ENCODE results near the gene PET100.

The PET100 gene

DNA sequence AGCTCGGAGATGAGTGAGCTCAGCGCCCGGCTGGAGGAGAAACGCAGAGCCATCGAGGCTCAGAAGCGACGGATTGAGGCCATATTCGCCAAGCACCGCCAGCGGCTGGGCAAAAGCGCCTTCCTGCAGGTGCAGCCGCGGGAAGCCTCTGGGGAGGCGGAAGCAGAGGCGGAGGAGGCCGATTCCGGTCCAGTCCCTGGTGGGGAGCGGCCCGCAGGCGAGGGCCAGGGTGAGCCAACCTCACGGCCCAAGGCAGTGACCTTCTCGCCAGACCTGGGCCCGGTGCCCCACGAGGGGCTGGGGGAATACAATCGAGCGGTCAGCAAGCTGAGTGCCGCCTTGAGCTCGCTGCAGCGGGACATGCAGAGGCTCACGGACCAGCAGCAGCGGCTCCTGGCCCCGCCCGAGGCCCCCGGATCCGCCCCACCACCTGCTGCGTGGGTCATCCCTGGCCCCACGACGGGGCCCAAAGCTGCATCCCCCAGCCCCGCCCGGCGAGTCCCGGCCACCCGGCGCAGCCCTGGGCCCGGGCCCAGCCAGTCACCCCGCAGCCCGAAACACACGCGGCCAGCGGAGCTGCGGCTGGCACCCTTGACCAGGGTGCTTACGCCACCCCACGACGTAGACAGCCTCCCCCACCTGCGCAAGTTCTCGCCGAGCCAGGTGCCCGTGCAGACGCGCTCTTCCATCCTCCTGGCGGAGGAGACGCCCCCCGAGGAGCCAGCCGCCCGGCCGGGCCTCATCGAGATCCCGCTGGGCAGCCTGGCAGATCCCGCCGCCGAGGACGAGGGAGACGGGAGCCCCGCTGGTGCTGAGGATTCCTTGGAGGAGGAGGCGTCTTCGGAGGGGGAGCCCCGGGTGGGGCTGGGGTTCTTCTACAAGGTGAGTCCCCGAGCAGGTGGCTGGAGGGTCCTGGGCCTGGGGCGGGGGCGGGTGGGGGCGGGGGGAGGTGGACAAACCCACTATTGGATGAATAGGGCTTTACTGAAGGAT is 17.0 kb upstream of the PET100 start:
- no peak for DNase-seq

DNA sequence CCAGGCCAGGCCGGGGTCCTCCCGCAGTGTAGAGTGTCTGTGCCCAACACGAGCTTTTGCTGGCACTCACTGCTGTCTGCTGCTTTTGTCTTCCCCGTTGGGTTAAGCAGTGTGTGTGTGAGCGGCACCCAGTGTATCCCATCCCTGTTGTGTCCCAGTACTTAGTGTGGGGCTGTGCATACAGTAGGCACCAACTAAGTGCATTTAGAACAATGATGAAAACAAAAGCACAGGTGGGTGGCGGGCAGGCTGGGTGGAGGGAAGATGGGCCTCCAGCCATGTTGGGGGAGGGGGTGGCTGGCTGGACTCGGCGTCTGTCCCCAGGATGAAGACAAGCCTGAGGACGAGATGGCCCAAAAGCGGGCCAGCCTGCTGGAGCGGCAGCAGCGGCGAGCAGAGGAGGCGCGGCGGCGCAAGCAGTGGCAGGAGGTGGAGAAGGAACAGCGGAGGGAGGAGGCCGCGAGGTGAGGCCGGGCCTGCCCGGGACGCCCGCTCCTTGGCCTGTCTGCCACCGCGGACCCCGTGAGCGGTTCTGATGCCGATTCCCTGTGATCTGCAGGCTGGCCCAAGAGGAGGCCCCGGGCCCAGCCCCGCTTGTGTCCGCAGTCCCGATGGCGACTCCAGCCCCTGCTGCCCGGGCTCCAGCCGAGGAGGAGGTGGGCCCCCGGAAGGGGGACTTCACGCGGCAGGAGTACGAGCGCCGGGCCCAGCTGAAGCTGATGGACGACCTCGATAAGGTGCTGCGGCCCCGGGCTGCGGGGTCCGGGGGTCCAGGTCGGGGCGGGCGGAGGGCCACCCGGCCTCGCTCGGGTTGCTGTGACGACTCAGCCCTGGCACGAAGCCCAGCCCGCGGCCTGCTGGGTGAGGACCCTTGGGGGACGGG is 14.5 kb upstream of the PET100 start:
- DNase-seq: no peak

DNA sequence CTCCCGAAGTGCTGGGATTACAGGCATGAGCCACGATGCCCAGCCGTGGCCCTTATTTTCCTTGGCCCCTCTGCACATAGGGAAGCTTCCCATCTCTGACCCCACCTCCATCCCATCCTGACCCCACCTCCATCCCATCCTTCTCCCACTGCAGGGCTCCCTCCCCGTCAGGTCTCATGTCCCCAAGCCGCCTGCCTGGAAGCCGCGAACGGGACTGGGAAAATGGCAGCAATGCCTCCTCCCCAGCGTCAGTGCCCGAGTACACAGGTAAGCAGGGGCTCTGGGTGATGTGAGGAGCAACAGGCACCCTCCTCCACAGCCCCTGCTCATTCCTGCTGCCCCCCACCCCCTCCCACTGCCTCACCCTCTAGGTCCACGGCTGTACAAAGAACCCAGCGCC is 12.4 kb upstream of the PET100 start:
- no peak for DNase-seq

DNA sequence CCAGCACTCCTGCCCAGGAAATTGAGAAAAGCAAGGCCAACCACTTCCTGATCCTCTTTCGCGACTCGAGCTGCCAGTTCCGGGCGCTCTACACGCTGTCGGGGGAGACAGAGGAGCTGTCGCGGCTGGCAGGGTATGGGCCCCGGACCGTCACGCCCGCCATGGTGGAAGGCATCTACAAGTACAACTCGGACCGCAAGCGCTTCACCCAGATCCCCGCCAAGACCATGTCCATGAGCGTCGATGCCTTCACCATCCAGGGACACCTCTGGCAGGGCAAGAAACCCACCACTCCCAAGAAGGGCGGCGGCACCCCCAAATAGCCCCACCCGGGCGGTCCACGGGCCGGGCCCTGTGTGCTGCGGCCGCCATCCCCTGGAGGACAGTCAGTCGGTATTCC is 11.9 kb upstream of the PET100 start:
- no peak for DNase-seq

DNA sequence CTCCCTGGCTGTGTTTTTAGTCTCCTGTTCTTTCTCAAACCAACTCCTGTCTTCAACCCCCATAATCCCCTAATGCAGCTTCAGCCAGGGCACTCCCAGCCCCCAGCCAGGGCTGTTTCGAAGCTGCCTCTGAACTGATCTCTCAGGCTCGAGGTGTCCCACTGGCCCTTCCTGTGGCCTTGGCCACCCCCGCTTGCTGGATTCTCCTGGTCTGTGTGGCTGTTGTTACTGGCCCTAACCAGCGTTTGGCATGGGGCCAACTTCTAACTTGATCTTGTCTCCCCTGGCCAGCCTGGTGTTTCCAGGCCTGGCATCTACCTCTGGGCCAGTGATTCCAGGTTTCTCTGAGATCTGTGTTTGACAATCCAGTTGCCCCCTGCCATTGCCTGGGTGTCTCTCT is 11.2 kb upstream of the PET100 start:
- DNase-seq: no peak

DNA sequence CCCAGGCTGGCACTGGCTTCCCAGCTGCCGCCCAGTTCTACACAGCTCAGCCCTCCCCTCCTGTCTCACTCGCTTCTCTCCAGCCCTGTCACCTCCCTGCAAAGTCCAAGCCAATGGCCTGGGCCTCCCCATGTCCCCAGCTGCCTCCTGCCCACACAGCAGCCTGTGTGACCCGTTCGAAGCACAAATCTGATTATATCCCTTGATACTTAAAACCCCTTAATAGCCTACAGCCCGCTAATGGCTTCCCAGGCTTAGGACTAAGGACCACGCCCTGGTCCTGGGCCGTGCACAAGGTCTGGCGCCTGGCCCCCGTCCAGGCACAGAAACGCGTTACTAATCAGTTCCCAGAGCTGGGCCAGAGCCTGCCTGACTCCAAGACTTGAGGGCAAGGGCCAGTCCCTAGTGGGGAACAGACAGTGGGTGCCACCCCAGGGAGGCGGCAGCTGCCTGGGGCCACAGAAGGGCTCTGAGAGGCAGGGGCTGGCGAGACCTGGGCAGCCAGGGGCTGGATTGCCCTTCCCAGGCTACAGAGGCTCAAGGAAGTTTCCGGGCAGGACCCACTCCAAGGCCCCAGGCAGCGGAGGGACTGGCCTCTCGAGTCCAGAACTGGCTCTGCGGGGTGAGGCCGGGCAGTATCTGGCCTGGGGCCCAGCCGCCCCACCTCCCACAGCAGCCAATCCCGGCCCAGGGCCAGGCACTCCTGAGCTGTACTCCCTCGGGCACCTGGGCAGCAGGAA is 10.7 kb upstream of the PET100 start:
- no peak for DNase-seq

DNA sequence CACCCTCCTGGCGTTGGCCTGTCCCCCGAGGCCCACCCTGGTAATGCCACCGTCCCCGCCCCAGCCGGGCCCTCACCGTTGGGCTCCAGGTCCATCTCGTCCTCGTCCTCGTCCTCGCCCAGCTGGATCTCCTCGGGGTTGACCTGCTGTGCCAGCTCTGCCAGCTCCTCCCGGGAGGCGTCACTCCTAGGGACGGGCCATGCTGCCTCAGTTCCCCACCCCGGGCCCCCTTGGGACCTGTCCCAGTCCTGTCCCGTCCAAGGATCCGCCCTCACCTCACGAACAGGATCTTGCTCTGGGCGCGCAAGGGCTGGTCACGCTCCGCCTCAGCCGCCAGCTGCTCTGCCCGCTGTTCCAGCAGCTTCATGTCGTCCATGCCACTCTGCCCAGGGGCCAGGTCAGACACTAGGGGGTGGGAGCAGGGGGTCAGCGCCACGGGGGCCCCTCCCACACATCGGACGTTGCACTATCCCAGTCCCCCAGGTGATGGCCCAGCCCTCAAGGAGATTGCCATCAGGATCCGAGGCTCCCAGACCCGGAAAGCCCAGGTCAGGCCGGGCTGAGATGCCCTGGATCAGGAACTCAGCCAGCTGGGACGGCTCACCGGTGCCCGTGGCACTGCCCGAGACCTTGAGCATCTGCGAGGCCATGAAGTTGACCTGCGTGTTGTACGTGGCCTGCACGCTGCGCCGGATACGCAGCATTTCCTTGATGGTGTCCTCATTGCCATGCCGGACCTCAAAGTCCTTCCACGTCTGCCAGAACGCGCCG is 9.7 kb upstream of the PET100 start:
- DNase-seq: no peak

DNA sequence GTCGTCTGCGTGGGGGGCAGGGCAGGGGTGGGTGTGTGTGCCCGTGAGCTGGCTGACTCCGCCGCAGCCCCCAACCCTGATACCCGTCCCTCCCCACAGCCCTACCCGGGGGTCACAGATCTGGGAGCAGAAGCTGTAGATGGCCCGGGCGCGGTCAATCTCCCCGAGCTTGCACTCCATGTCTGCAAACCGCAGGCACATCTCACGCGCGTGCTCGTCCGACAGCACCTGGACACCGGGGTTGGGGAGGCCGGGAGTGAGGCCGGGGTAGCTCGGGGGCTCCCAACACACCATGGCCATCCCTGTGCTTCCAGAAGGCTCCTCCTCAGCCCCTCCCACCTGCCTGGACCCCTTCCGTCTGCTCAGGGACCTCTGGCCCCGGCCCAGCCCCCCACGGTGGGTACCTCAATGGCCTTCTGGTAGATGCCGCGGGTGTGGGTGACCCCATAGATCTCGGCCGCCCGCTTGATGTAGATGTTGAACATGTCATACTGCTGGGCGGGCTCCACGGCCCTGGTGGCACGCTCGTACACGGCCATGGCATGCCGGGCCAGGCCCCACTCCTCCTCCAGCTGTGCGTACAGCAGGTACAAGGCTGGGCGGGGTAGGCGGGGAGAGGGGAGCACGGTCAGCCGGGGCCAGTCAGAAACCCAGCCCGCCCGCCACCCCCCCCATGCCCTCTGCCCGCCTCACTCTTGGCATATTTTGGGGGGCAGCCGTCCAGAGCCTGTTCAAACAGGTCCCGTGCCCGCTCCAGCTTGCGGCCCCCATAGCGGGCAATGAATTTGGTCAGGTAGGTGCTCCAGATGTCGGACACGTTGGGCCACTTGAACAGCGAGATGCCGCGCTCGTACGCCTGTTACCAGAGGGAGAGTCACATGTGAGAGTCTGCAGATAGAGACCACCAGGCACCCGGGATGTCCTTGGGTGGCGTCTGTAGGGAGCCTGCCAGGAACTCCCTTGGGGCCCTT is 8.9 kb upstream of the PET100 start:
- no peak for DNase-seq

DNA sequence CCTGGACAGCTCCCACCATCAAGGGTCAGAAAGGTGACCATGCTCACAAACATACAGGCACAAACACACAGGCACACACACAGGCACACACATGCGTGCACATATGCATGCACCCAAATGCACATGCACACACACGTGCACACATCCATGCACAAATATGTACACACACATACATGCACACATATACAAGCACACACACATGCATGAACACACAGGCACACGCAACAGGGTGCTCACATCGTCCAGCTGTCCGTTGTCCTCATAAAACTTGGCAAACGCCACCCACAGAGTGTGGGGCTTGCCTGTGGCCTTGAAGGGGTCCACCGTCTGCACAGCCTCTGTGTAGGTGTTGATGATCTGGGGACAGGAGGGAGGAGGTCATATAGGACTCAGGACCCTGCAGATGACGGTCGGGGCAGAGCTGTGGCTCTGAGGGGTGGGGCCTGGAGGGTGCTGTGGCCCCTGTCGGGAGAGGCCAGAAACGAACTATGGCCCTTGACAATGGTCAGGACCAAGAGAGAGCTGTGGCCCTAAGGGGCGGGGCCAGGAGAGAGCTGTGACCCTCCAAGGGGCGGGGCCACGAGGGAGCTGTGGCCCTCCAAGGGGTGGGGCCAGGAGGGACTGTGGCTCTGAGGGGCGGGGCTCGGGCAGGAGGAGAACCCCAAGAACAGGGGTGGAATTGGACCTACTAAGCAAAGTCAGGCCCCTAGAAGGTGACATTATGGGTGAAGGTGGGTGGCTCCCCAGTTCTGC is 6.5 kb upstream of the PET100 start:
- DNase-seq: no peak

DNA sequence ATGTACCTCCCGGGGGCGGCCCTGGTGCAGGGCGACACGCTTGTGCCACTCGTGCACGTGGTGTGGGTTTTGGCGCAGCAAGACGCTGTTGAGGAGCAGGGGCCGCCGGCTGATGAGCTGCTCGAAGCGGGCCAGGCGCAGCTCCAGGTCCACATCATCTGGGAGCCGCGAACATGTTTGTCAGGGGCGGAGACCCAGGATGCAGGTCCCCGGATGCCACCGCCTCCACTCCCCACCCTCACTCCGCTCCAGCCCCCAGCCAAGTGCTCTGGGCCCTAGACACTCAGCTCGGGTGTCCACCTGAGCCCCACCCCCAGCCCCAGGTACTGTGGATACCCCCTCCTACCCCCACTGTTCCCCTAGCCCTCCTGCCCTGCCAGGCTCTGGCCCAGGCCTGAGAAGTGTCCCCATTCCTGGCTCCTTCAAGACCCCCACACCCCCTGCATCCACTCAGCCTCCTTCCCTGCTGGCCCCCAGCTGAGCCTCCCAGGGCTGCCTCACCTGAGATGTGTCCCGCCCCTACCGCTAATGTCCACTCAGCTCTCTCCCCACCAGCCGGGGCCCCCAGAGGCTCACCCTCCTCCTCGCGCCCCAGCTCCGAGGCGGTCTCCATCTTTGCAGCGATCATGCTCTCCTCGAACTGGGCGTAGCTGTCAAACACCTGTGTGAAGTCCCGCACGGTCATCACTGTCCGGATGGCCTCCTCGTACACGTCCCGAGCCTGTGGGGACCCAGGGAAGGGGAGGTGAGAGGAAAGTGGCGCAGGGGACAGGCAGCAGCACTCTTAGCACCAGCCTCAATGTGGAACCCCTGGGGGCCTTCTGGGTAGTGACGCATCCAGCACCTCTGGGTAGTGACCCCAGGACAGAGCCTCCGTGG is 5.6 kb upstream of the PET100 start:
- DNase-seq: no peak

DNA sequence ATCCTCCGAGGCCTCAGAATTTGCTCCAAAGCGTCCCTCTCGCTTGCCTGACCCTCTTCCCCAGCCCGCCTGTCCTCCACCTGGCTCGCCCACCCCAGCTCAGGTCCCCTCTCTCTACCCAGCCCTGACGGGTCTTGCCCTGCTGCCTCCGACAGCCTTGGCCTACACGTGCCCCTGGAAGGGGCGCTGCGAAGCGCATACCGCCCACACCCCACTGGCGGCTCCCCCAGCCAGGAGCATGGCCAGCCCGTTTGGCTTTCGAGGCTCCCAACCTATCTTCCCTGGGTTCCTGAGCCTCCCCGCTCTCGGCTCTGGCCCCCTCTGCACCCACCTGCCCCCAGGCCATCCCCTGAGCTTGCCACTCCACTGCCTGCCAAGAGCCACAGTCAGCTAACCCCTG is 4.8 kb upstream of the PET100 start:
- no peak for DNase-seq

DNA sequence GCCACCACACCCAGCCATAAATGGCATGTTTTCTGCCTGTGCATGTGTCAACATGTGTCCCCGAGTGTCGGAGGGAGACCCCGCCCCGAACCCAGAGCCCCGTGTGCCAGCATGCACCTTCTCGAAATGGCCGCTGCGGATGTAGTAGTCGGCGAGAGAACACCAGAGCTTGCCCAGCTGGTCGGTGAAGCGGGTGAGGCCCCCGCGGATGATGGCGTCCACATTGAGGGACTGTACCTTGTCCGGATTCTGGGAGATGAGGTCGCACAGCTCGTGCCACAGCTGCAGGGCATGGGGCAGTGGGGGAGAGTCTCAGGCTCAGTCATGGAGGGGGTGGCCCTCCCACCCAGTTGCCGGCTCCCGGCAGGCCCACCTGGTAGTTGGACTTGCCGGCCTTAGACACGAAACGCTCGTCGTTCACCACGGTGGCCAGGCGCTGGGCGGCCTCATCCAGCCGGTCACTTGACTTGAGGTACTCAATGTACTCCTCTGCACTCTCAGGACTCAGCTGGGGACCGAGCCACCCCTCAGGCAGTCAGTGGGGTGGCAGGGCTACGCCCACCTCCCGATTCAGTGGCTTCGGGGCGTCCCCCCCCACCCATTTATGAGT is 3.7 kb upstream of the PET100 start:
- no peak for DNase-seq

DNA sequence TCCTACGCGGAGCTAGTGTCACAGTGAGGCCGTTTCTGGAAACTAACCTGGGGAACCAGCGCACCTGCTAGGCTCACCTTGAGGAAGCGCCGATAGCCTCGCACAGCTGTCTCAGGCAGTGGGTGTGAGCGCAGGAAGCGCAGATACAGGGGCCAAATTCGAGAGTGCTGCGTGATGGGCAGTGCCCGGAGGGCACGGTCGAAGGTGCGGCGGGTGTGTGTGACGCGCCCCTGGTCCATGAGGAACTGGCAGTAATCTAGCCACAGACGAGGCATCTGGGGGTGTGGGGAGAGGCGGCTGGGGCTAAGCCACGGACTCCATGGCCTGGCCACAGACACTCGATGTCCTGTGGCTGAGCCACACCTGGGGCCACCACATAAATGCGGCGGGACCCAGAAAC is 2.4 kb upstream of the PET100 start:
- no peak for DNase-seq

DNA sequence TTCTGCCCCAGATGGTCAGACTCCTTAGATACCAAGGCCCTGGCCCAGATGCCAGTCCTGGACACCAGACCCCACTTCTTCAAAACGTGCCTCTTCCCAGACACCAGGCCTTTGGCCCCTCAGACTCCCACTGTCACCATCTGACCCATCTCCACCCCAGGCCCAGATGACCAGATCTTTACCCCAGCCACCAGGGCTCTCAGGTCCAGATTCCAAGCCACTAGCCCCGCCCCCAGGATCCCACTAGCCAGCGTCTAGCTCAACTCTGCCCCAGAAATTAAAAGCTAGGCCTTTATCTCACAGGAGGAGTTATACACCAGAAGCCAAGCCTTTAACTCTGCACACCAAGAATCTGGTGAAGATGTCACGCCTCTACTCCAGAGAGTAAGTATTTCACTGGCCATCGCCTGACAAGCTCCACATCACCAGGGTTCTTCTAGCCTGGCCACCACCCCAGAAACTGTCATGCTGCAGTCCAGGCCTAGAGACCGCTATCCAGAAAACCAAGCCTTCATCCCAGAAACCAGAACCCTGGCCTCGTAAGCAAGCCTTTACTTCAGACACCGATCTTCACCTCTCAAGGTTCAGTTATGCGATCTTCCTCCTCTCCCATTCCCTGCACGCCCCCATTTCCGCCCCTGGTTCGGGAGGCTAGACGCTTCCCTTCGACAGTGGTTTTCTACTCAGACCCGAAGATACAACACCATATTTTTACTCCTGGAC is 843 bp upstream of the PET100 start:
- no peak for DNase-seq

DNA sequence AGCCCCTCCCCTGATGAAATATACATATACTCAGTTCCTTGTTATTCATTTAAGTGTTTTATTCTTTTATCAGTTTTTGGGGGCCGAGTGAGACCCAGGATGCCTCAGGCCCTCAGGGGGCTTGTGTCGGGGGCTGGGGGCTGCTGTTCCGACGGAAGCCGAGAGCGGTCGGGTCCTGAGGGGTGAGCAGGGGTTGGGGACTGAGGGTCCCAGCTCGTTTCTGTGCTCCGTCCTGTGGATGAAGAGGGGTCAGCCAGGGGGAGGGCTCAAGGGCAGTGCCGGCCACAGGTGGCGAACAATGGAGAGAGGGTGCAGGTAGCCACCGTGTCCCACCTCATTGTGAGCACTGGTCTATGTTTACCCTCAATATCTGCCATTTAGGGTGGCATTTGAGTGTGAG is 2.0 kb downstream of the PET100 start:
- DNase-seq: no peak

DNA sequence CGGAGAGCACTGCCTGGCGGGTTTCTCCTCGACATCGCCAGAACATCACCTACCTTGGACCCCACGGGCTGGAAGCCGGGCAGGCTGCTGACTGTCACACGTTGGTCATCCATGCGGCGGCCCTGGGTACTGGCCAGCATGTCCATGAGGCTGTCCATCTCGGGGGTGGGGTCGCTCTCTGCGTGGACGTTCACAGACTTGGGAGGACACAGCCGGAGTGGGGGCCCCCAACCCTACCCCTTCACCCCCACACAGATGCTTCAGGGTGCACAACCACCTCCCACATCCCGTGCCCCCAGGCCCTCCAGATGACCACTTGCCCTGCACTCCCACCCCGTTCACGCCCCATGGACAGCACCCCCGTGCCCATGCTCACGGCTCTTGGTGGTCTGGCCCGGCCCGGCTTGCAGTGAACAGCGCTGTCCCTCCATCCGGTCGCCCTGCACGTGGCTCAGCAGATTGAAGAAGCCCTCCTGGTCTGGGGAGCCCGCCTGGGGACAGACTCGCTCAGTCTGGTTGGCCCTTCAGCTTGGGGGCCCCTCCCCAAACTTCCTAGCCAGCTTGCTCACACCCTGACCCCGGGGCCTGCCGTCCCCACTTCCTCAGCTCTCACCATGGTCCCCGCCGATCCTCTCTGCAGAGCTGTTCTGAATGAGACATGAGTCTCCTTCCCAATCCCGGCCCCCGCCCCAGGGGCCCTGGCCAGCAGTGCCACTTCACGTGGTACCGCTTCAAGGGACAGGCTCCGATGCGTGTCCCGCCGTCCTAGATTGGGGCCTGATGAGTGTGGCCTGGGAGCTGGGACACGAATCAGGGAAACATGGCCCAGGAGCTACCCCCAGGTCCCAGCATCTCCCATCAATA is 3.0 kb downstream of the PET100 start:
- no peak for DNase-seq

DNA sequence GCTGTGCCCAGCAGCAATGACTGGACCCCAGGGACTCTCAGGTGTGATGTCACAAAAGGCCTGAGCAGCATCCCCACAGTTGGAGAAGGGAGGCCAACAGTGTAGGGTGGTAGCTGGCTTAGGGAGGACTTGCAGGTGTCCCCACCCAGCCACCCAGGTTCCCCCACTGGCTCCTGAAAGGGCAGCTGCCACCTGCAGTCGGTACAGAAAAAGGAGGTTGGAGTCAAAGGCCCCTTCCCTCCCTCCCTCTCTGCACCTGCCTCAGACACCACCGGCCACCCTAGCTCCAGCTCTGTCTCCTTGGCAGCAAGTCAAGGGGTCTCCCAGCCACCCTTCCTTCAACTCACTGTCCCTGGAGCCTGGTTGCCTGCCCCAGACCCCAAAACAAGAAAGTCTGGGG is 4.1 kb downstream of the PET100 start, which contains the start of gene PCP2:
Gene PCP2 (minus strand): TSS at position 22 of the 400 bp plus-strand sequence. CDS start 262 bp downstream, outside the sequence.
- DNase-seq: no peak

All from NCI-H1417 treated with DMSO at 0.1 percent for 48 hours (cell line).